PC-9 (cell line): ENCODE data around the gene LMF1.

Source experiments
- EZH2 ChIP-seq: fragments of 200-600 bp; sonication (generic); IDR thresholded peaks from 2 replicates; pipeline ENCODE4 v1.8.0; 2017; ENCODE audit warnings: antibody characterized with exemption, low read depth
- TF ChIP-seq, protein P1 (sequence below): fragments of 200-600 bp; sonication (generic); conservative IDR thresholded peaks from 2 replicates; pipeline ENCODE4 v1.6.1; 2017; ENCODE audit warnings: mixed run types, antibody characterized with exemption, mild to moderate bottlenecking, moderate library complexity

DNA sequence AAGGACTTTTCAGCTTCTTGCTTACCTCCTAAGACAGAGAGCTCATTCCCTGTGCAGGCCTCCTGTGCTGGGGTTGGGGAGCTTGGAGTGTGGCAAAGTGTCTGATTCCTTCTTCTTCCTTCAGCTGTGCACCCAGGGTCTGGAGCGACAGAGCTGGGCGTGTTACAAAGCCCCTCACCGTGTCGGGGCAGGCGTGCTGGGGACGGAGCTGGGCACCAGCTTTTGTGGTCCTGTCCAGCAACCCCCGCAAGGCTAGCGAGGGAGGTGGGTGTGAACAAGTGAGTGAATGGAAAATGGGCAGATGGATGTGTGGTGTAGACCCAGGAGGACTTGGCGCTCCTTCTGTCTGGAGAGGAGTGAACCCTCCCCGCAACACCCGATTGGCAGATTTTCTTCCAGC is 34.5 kb upstream of the LMF1 start:
- no peak for TF ChIP-seq EZH2
- TF ChIP-seq, protein P1, sequence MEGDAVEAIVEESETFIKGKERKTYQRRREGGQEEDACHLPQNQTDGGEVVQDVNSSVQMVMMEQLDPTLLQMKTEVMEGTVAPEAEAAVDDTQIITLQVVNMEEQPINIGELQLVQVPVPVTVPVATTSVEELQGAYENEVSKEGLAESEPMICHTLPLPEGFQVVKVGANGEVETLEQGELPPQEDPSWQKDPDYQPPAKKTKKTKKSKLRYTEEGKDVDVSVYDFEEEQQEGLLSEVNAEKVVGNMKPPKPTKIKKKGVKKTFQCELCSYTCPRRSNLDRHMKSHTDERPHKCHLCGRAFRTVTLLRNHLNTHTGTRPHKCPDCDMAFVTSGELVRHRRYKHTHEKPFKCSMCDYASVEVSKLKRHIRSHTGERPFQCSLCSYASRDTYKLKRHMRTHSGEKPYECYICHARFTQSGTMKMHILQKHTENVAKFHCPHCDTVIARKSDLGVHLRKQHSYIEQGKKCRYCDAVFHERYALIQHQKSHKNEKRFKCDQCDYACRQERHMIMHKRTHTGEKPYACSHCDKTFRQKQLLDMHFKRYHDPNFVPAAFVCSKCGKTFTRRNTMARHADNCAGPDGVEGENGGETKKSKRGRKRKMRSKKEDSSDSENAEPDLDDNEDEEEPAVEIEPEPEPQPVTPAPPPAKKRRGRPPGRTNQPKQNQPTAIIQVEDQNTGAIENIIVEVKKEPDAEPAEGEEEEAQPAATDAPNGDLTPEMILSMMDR: no peak
